Astrocyte (in vitro differentiated cells and primary cell): ENCODE results near the gene STAP2. TPM values are rescaled to one million over a fixed set of nuclear protein-coding genes. Genes with fewer than 3 reads are reported as not detected.
"Not testable (repeated sequence)": the region's sequence is repeated elsewhere in the genome, so short reads cannot be mapped to it uniquely, and the experiment has no call there.

Source experiments
- DNase-seq: peaks from one replicate; pipeline ENCODE4 v3.0.0-alpha.2; 2010; ENCODE audit warnings: low read depth
- FAIRE-seq: peaks from 2 replicates; lab custom pipeline; 2011; peaks lifted over from hg19 to GRCh38; lab: Jason Lieb, UNC
- H2AFZ ChIP-seq: 2 replicates; pipeline ENCODE4 v1.6.0; 2012; ENCODE audit warnings: low read depth, low read length, inconsistent platforms
- H3K27ac ChIP-seq: 2 replicates; pipeline ENCODE4 v1.5.1; 2011; ENCODE audit warnings: low read depth, low read length, inconsistent platforms
- H3K27me3 ChIP-seq: 2 replicates; pipeline ENCODE4 v1.6.0; 2011; ENCODE audit warnings: low read length, inconsistent platforms; ENCODE audit not compliant: insufficient read depth
- H3K36me3 ChIP-seq: 2 replicates; pipeline ENCODE4 v1.5.1; 2011; ENCODE audit warnings: low read length, inconsistent platforms; ENCODE audit not compliant: insufficient read depth
- H3K4me1 ChIP-seq: 2 replicates; pipeline ENCODE4 v1.5.1; 2011; ENCODE audit warnings: low read length, inconsistent platforms; ENCODE audit not compliant: insufficient read depth
- H3K4me2 ChIP-seq: 2 replicates; pipeline ENCODE4 v1.6.0; 2012; ENCODE audit warnings: low read length, inconsistent platforms
- H3K4me3 ChIP-seq: 2 replicates; pipeline ENCODE4 v1.5.1; 2011; ENCODE audit warnings: low read depth, mild to moderate bottlenecking, low read length, inconsistent platforms; ENCODE audit not compliant: insufficient read depth
- H3K79me2 ChIP-seq: 2 replicates; pipeline ENCODE4 v1.6.0; 2012; ENCODE audit warnings: mild to moderate bottlenecking, low read length, inconsistent platforms; ENCODE audit not compliant: insufficient read depth
- H3K9ac ChIP-seq: 2 replicates; pipeline ENCODE4 v1.6.0; 2012; ENCODE audit warnings: mild to moderate bottlenecking, low read length, inconsistent platforms
- H3K9me3 ChIP-seq: 2 replicates; pipeline ENCODE4 v1.5.1; 2012; ENCODE audit warnings: low read depth, mild to moderate bottlenecking, low read length, inconsistent platforms; ENCODE audit not compliant: insufficient read depth
- H4K20me1 ChIP-seq: 2 replicates; pipeline ENCODE4 v1.6.0; 2012; ENCODE audit warnings: low read length, inconsistent platforms; ENCODE audit not compliant: insufficient read depth
- H3K27ac Mint-ChIP-seq: one replicate; pipeline ENCODE4 v1.8.0; 2021; ENCODE audit warnings: mild to moderate bottlenecking, mixed read lengths; ENCODE audit not compliant: unreplicated experiment
- H3K27me3 Mint-ChIP-seq: one replicate; pipeline ENCODE4 v1.8.0; 2021; ENCODE audit warnings: low read depth, mixed read lengths; ENCODE audit not compliant: unreplicated experiment
- H3K36me3 Mint-ChIP-seq: one replicate; pipeline ENCODE4 v1.8.0; 2021; ENCODE audit warnings: low read depth, mixed read lengths; ENCODE audit not compliant: unreplicated experiment
- H3K4me1 Mint-ChIP-seq: one replicate; pipeline ENCODE4 v1.8.0; 2021; ENCODE audit warnings: low read depth, mixed read lengths; ENCODE audit not compliant: unreplicated experiment
- H3K4me3 Mint-ChIP-seq: one replicate; pipeline ENCODE4 v1.8.0; 2021; ENCODE audit warnings: mild to moderate bottlenecking, moderate library complexity, mixed read lengths; ENCODE audit not compliant: unreplicated experiment
- H3K9me3 Mint-ChIP-seq: one replicate; pipeline ENCODE4 v1.8.0; 2021; ENCODE audit warnings: mild to moderate bottlenecking, mixed read lengths; ENCODE audit not compliant: unreplicated experiment
- CTCF ChIP-seq: IDR thresholded peaks from 2 replicates; pipeline ENCODE4 v1.5.1; 2011; ENCODE audit warnings: low read depth, mild to moderate bottlenecking, inconsistent platforms, low read length, moderate library complexity; ENCODE audit not compliant: insufficient read depth
- EZH2 ChIP-seq: IDR thresholded peaks from 2 replicates; pipeline ENCODE4 v1.6.1; 2012; ENCODE audit warnings: mild to moderate bottlenecking, low read length, inconsistent platforms; ENCODE audit not compliant: insufficient read depth
- total RNA-seq: library from RNA; stranded (reverse); gene quantifications from 2 replicates; pipeline ENCODE4 v1.2.1, GENCODE V29; 2021

The STAP2 gene
- total RNA-seq, 1 donor from 2014 or later = 5.3 TPM

GRCh38 chr19:4277191-4277696 lies 61.4 kb downstream of the STAP2 start:
- H3K27me3 Mint-ChIP-seq = peaks cover 28% of the 10 kb centered on the region
- H3K4me1 Mint-ChIP-seq = peaks cover 2% of the 10 kb centered on the region
- Histone ChIP-seq H3K36me3 (no peaks in the 10 kb centered on the region), H3K9ac (no peak overlapping the region), H3K4me2 (no peak overlapping the region), H3K9me3 (no peaks in the 10 kb centered on the region), H2AFZ (no peak overlapping the region), H3K4me1 (no peaks in the 10 kb centered on the region), H3K27me3 (peaks cover 24% of the 10 kb centered on the region), H3K79me2 (no peaks in the 10 kb centered on the region), H4K20me1 (no peaks in the 10 kb centered on the region), H3K4me3 (no peak overlapping the region), H3K27ac (no peak overlapping the region)
- FAIRE-seq = no peak
- H3K4me3 Mint-ChIP-seq = no peak overlapping the region
- H3K36me3 Mint-ChIP-seq = peaks cover under 1% of the 10 kb centered on the region
- TF ChIP-seq CTCF (no peak), EZH2 (no peak)
- no peak overlapping the region for H3K27ac Mint-ChIP-seq
- DNase-seq = no peak
- H3K9me3 Mint-ChIP-seq = peaks cover 1% of the 10 kb centered on the region

GRCh38 chr19:4274321-4274686 lies 64.3 kb downstream of the STAP2 start:
- H3K36me3 Mint-ChIP-seq, H3K4me2 ChIP-seq, H3K4me3 ChIP-seq, H3K4me1 Mint-ChIP-seq, FAIRE-seq, H3K4me3 Mint-ChIP-seq, H3K27ac ChIP-seq, H3K9me3 ChIP-seq, H3K4me1 ChIP-seq, H2AFZ ChIP-seq, H3K27me3 ChIP-seq, H3K36me3 ChIP-seq, H4K20me1 ChIP-seq, H3K27ac Mint-ChIP-seq, H3K27me3 Mint-ChIP-seq, DNase-seq, H3K9ac ChIP-seq, H3K9me3 Mint-ChIP-seq, H3K79me2 ChIP-seq: not testable (repeated sequence)

Other genes with a start within 250 kb of the STAP2 start
- gene MAP2K2, start 214.7 kb downstream of the STAP2 start, total RNA-seq = 184 and 190 TPM in 2 replicates
- not detected in 2 replicates for gene CREB3L3, start 185.2 kb downstream of the STAP2 start, total RNA-seq
- 26.0 and 29.2 TPM in 2 replicates for gene SIRT6, start 156.3 kb downstream of the STAP2 start, total RNA-seq
- gene ANKRD24, start 156.1 kb downstream of the STAP2 start, total RNA-seq = 0.73 and 1.4 TPM in 2 replicates
- 5.4 and 5.5 TPM in 2 replicates for gene EBI3, start 109.3 kb downstream of the STAP2 start, total RNA-seq
- 12.5 and 14.0 TPM in 2 replicates for gene YJU2, start 91.7 kb downstream of the STAP2 start, total RNA-seq
- gene SHD, start 59.6 kb downstream of the STAP2 start, total RNA-seq = 0.62 and 0.79 TPM in 2 replicates
- gene TMIGD2, start 36.4 kb downstream of the STAP2 start, total RNA-seq = not detected in 2 replicates
- gene FSD1, start 34.2 kb downstream of the STAP2 start, total RNA-seq = 15.0 and 15.1 TPM in 2 replicates
- gene MPND, start 4.7 kb upstream of the STAP2 start, total RNA-seq = 10.3 and 14.7 TPM in 2 replicates
- 101 and 102 TPM in 2 replicates for gene SH3GL1, start 61.7 kb upstream of the STAP2 start, total RNA-seq
- 7.2 and 8.5 TPM in 2 replicates for gene CHAF1A, start 63.8 kb upstream of the STAP2 start, total RNA-seq
- 61.0 and 63.6 TPM in 2 replicates for gene UBXN6, start 119.0 kb upstream of the STAP2 start, total RNA-seq
- gene HDGFL2, start 133.5 kb upstream of the STAP2 start, total RNA-seq = 78.9 and 79.8 TPM in 2 replicates
- 0.05 TPM in 1 of 2 replicates, not detected in the other for gene PLIN4, start 179.7 kb upstream of the STAP2 start, total RNA-seq
- not detected in 2 replicates for gene PLIN5, start 196.4 kb upstream of the STAP2 start, total RNA-seq
- 0.14 and 0.19 TPM in 2 replicates for gene LRG1, start 201.2 kb upstream of the STAP2 start, total RNA-seq
- 14.3 and 17.5 TPM in 2 replicates for gene SEMA6B, start 220.9 kb upstream of the STAP2 start, total RNA-seq